ENCODE measurements around the gene ALG14.

DNA sequence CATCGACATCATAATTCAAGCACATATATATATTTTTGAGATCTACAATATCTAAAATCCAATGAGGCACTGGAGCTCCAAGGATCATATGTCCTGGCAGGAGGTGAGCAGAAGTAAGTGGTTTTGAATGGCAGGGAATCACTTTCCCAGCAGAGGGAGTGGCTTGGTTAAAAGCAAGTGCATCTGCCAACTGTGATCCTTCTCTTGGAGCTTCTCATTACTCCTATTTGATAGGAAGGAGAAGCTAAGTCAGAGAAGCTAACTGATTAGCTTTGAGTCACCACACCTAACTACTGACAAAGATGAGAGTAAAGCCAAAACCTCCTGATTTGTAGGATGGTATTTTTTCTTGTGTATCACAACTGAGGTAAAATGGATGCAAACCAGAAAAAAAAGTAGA is 55.0 kb downstream of the ALG14 start:
- TF ChIP-seq, protein P1, sequence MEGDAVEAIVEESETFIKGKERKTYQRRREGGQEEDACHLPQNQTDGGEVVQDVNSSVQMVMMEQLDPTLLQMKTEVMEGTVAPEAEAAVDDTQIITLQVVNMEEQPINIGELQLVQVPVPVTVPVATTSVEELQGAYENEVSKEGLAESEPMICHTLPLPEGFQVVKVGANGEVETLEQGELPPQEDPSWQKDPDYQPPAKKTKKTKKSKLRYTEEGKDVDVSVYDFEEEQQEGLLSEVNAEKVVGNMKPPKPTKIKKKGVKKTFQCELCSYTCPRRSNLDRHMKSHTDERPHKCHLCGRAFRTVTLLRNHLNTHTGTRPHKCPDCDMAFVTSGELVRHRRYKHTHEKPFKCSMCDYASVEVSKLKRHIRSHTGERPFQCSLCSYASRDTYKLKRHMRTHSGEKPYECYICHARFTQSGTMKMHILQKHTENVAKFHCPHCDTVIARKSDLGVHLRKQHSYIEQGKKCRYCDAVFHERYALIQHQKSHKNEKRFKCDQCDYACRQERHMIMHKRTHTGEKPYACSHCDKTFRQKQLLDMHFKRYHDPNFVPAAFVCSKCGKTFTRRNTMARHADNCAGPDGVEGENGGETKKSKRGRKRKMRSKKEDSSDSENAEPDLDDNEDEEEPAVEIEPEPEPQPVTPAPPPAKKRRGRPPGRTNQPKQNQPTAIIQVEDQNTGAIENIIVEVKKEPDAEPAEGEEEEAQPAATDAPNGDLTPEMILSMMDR (IDR thresholded peaks at IDR 0.05): no peak
- TF ChIP-seq POLR2A (IDR thresholded peaks at IDR 0.05) (no peak), POLR2AphosphoS5 (IDR thresholded peaks at IDR 0.05) (no peak)
